H1 (cell line): ENCODE measurements around the gene UCN.
"Not testable (repeated sequence)": the region's sequence is repeated elsewhere in the genome, so short reads cannot be mapped to it uniquely, and the experiment has no call there.

Experiments
- BRCA1 ChIP-seq: IDR thresholded peaks from 2 replicates; pipeline ENCODE4 v1.6.1; 2012; ENCODE audit warnings: low read depth, low read length, improper control_type of control experiment
- CREB1 ChIP-seq: IDR thresholded peaks from 2 replicates; pipeline ENCODE4 v1.6.1; 2012; ENCODE audit warnings: inconsistent platforms
- EZH2 ChIP-seq: fragments of 200-600 bp; sonication (generic); IDR thresholded peaks from 2 replicates; pipeline ENCODE4 v1.7.1; 2012; ENCODE audit warnings: low read depth, mild to moderate bottlenecking, moderate library complexity, low read length, inconsistent platforms; ENCODE audit not compliant: severe bottlenecking
- MAX ChIP-seq: IDR thresholded peaks from 2 replicates; pipeline ENCODE4 v1.6.1; 2012; ENCODE audit warnings: inconsistent platforms
- RXRA ChIP-seq: IDR thresholded peaks from 2 replicates; pipeline ENCODE4 v1.6.1; 2011; ENCODE audit warnings: low read depth, mild to moderate bottlenecking, low read length, moderate library complexity; ENCODE audit not compliant: insufficient read depth
- TAF1 ChIP-seq: IDR thresholded peaks from 2 replicates; pipeline ENCODE4 v1.6.1; 2011; ENCODE audit warnings: mild to moderate bottlenecking, low read depth, low read length
- YY1 ChIP-seq: IDR thresholded peaks from 2 replicates; pipeline ENCODE4 v1.6.1; 2011; ENCODE audit warnings: low read depth, mild to moderate bottlenecking, low read length
- ZNF274 ChIP-seq: IDR thresholded peaks from 2 replicates; pipeline ENCODE4 v1.7.0; 2012; ENCODE audit warnings: low read length, borderline replicate concordance; ENCODE audit errors: extremely low read depth
- TF ChIP-seq, protein P1 (sequence below): IDR thresholded peaks from 2 replicates; pipeline ENCODE4 v1.6.1; 2011; ENCODE audit warnings: low read length, improper control_type of control experiment
- TF ChIP-seq, protein P2 (sequence below), 3 experiments: IDR thresholded peaks; 1 replicate in 2 of 3; 2 replicates in 1 of 3; pipeline versions ENCODE4 v1.5.1 to v1.6.1; 2011; ENCODE audit warnings: low read length in 3 of 3, mild to moderate bottlenecking in 3 of 3, inconsistent platforms in 2 of 3, low read depth in 1 of 3, moderate library complexity in 1 of 3; ENCODE audit not compliant: insufficient read depth in 1 of 3; ENCODE audit errors: control extremely low read depth in 1 of 3

DNA sequence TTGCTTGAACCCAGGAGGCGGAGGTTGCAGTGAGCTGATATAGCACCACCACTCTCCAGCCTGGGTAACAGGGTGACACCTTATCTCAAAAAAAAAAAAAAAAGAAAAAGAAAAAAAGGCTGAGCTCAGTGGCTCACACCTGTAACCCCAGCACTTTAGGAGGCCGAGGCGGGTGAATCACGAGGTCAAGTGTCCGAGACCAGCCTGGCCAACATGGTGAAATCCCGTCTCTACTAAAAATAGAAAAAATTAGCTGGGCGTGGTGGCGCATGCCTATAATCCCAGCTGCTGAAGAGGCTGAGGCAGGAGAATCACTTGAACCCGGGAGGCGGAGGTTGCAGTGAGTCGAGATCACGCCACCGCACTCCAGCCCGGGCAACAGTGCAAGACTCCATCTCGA lies 11.6 kb upstream of the UCN start:
- not testable (repeated sequence) for TF ChIP-seq TAF1, EZH2, ZNF274, YY1, CREB1, BRCA1, MAX, RXRA
- TF ChIP-seq, protein P1, sequence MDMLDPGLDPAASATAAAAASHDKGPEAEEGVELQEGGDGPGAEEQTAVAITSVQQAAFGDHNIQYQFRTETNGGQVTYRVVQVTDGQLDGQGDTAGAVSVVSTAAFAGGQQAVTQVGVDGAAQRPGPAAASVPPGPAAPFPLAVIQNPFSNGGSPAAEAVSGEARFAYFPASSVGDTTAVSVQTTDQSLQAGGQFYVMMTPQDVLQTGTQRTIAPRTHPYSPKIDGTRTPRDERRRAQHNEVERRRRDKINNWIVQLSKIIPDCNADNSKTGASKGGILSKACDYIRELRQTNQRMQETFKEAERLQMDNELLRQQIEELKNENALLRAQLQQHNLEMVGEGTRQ, result not testable (repeated sequence)
- TF ChIP-seq, protein P2, sequence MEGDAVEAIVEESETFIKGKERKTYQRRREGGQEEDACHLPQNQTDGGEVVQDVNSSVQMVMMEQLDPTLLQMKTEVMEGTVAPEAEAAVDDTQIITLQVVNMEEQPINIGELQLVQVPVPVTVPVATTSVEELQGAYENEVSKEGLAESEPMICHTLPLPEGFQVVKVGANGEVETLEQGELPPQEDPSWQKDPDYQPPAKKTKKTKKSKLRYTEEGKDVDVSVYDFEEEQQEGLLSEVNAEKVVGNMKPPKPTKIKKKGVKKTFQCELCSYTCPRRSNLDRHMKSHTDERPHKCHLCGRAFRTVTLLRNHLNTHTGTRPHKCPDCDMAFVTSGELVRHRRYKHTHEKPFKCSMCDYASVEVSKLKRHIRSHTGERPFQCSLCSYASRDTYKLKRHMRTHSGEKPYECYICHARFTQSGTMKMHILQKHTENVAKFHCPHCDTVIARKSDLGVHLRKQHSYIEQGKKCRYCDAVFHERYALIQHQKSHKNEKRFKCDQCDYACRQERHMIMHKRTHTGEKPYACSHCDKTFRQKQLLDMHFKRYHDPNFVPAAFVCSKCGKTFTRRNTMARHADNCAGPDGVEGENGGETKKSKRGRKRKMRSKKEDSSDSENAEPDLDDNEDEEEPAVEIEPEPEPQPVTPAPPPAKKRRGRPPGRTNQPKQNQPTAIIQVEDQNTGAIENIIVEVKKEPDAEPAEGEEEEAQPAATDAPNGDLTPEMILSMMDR (IDR thresholded peaks at IDR 0.05; ENCODE audit: control extremely low read depth in 1 of 3, insufficient read depth in 1 of 3, low read depth in 1 of 3, low read length in 3 of 3), result not testable (repeated sequence)
